Caco-2 (cell line): ENCODE measurements around the gene GNB1. TPM values are rescaled to one million over a fixed set of nuclear protein-coding genes. Genes with fewer than 3 reads are reported as not detected.

Source experiments
- BruUV-seq: library from RNA; stranded (reverse); fragments of 400-500 nt; replicated peaks from 2 replicates; lab custom pipeline; 2021; lab: Mats Ljungman, UMichigan
- CTCF ChIA-PET: fragments of 300-600 bp; sonication (Branson Sonifier 250); formaldehyde crosslinking; loops from one replicate; lab custom pipeline; 2022; ENCODE audit warnings: antibody characterized with exemption; lab: Charles Lee
- POLR2A ChIA-PET: fragments of 300-600 bp; sonication (Branson Sonifier 250); formaldehyde crosslinking; loops from one replicate; lab custom pipeline; 2022; ENCODE audit warnings: antibody characterized with exemption; lab: Charles Lee
- DNase-seq, 2 experiments: peaks; one replicate each; pipeline versions ENCODE4 v3.0.0 to v3.0.0-alpha.2; 2020 to 2022
- H3K27me3 ChIP-seq: replicated peaks from 2 replicates; pipeline ENCODE4 v1.6.0; 2011; ENCODE audit warnings: low read length; ENCODE audit not compliant: control insufficient read depth, insufficient read depth
- H3K36me3 ChIP-seq: 2 replicates; pipeline ENCODE4 v1.5.1; 2011; ENCODE audit warnings: low read length; ENCODE audit not compliant: control insufficient read depth, insufficient read depth
- H3K4me1 ChIP-seq: fragments of 250-450 bp; sonication (Bioruptor Pico); 2 replicates; pipeline ENCODE4 v1.5.1; 2020; ENCODE audit warnings: mild to moderate bottlenecking
- H3K4me3 ChIP-seq: 2 replicates; pipeline ENCODE4 v1.5.1; 2011; ENCODE audit warnings: low read depth, mild to moderate bottlenecking, control low read depth, low read length
- H3K9me3 ChIP-seq: fragments of 250-450 bp; sonication (Bioruptor Pico); 2 replicates; pipeline ENCODE4 v1.5.1; 2020; ENCODE audit warnings: mild to moderate bottlenecking, moderate library complexity
- H3K27ac Mint-ChIP-seq: one replicate; pipeline ENCODE4 v1.8.0; 2022; ENCODE audit warnings: mixed read lengths; ENCODE audit not compliant: unreplicated experiment
- H3K27me3 Mint-ChIP-seq: one replicate; pipeline ENCODE4 v1.8.0; 2022; ENCODE audit warnings: mixed read lengths; ENCODE audit not compliant: insufficient read depth, unreplicated experiment
- H3K36me3 Mint-ChIP-seq: one replicate; pipeline ENCODE4 v1.8.0; 2022; ENCODE audit warnings: mild to moderate bottlenecking, mixed read lengths; ENCODE audit not compliant: insufficient read depth, unreplicated experiment
- H3K4me1 Mint-ChIP-seq: one replicate; pipeline ENCODE4 v1.8.0; 2022; ENCODE audit warnings: low read depth, mixed read lengths; ENCODE audit not compliant: unreplicated experiment
- H3K4me3 Mint-ChIP-seq: one replicate; pipeline ENCODE4 v1.8.0; 2022; ENCODE audit warnings: mild to moderate bottlenecking, moderate library complexity, mixed read lengths; ENCODE audit not compliant: unreplicated experiment
- H3K9me3 Mint-ChIP-seq: one replicate; pipeline ENCODE4 v1.8.0; 2022; ENCODE audit warnings: mixed read lengths; ENCODE audit not compliant: unreplicated experiment
- CTCF ChIP-seq, 2 experiments: fragments of 200-600 bp in 1 of 2; IDR thresholded peaks; 1 replicate in 1 of 2; 2 replicates in 1 of 2; pipeline versions ENCODE4 v1.5.1 to v1.8.0; 2011 to 2022; ENCODE audit warnings: antibody characterized with exemption in 1 of 2, control low read depth in 1 of 2, inconsistent platforms in 1 of 2, low read depth in 1 of 2, low read length in 1 of 2, mild to moderate bottlenecking in 1 of 2, moderate library complexity in 1 of 2; ENCODE audit not compliant: insufficient read depth in 1 of 2, severe bottlenecking in 1 of 2, unreplicated experiment in 1 of 2
- intact Hi-C: fragments of 100-400 bp; cut with micrococcal nuclease; formaldehyde crosslinking; loops from one replicate; pipeline ENCODE4 v1.10.0; 2022; ENCODE audit not compliant: unreplicated experiment
- total RNA-seq: library from RNA; stranded (reverse); gene quantifications from 2 replicates; pipeline ENCODE4 v1.2.3, GENCODE V29; 2022

GNB1 gene
- total RNA-seq, 1 experiment from 2014 or later, result 301 TPM

- POLR2A ChIA-PET, result interaction anchor here (0.6 kb wide), 1 partner anchor 10 kb away, joined by 11 read pairs; no protein-coding TSS in a partner anchor
Observed at GRCh38 chr1:1901641-1902294, 10.9 kb upstream of the GNB1 start.

GRCh38 chr1:1900883-1901640 is 10.2 kb upstream of the GNB1 start:
- Histone ChIP-seq H3K4me1 (peaks cover 11% of the 10 kb centered on the region; the same call in 1 of the 2 replicates), H3K4me3 (no peak overlapping the region), H3K27me3 (no peaks in the 10 kb centered on the region), H3K9me3 (no peaks in the 10 kb centered on the region), H3K36me3 (no peaks in the 10 kb centered on the region)
- Mint-ChIP-seq H3K9me3 (no peaks in the 10 kb centered on the region), H3K27ac (no peak overlapping the region), H3K27me3 (no peaks in the 10 kb centered on the region), H3K4me3 (no peak overlapping the region), H3K36me3 (peaks cover 6% of the 10 kb centered on the region), H3K4me1 (peaks cover 1% of the 10 kb centered on the region)
- ChIA-PET CTCF (interaction anchor here (0.6 to 1.0 kb wide), 4 partner anchors 42 to 309 kb away, joined by 3 to 4 read pairs (median 3); no protein-coding TSS in a partner anchor), POLR2A (interaction anchor here (0.6 kb wide), 1 partner anchor 10 kb away, joined by 11 read pairs; no protein-coding TSS in a partner anchor)
- no peak for TF ChIP-seq CTCF (IDR thresholded peaks at IDR 0.05; ENCODE audit: insufficient read depth in 1 of 2, low read depth in 1 of 2, low read length in 1 of 2, severe bottlenecking in 1 of 2, unreplicated experiment in 1 of 2)
- intact Hi-C loops, result no loop called here
- BruUV-seq, result no TSS peak
- DNase-seq, result no peak

More at GRCh38 chr1:1901641-1902294, 10.9 kb upstream of the GNB1 start:
- Mint-ChIP-seq H3K27ac (no peak overlapping the region), H3K27me3 (no peaks in the 10 kb centered on the region), H3K4me3 (no peak overlapping the region), H3K9me3 (no peaks in the 10 kb centered on the region), H3K4me1 (peaks cover 7% of the 10 kb centered on the region), H3K36me3 (peaks cover 6% of the 10 kb centered on the region)
- no peak for TF ChIP-seq CTCF (IDR thresholded peaks at IDR 0.05; ENCODE audit: insufficient read depth in 1 of 2, low read depth in 1 of 2, low read length in 1 of 2, severe bottlenecking in 1 of 2, unreplicated experiment in 1 of 2)
- Histone ChIP-seq H3K4me3 (no peak overlapping the region), H3K4me1 (peaks cover 7% of the 10 kb centered on the region; the same call in 1 of the 2 replicates), H3K9me3 (no peaks in the 10 kb centered on the region), H3K27me3 (no peaks in the 10 kb centered on the region), H3K36me3 (no peaks in the 10 kb centered on the region)
- intact Hi-C loops, result no loop called here
- CTCF ChIA-PET, result interaction anchor here (0.6 to 1.0 kb wide), 5 partner anchors 43 to 623 kb away, joined by 3 to 4 read pairs (median 3); no protein-coding TSS in a partner anchor
- DNase-seq, result no peak
- BruUV-seq, result no TSS peak

DNA sequence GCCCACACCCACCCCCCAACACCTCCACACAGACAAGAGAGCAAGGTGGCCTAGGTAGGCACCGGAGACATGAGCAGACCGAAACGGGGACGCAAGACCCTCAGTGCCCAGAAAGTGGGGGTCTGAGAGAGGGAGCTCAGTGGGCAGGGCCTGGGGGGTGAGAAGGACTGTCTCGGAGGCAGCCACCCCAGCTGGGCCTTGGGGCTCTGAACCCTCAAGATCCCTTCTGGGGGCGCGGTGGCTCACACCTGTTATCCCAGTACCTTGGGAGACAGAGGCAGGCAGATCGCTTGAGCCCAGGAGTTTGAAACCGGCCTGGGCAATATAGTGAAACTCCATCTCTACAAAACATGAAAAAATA is 9.1 kb upstream of the GNB1 start:
- no peaks in the 10 kb centered on the region for H3K9me3 Mint-ChIP-seq
- H3K36me3 Mint-ChIP-seq, result peaks cover 7% of the 10 kb centered on the region
- intact Hi-C loops, result no loop called here

More for the DNA sequence above, 9.1 kb upstream of the GNB1 start:
- TF ChIP-seq CTCF (IDR thresholded peaks at IDR 0.05; ENCODE audit: insufficient read depth in 1 of 2, low read depth in 1 of 2, low read length in 1 of 2, severe bottlenecking in 1 of 2, unreplicated experiment in 1 of 2), result no peak
- Mint-ChIP-seq H3K4me1 (no peaks in the 10 kb centered on the region), H3K27me3 (no peaks in the 10 kb centered on the region), H3K4me3 (no peak overlapping the region), H3K27ac (no peak overlapping the region)
- Histone ChIP-seq H3K36me3 (no peaks in the 10 kb centered on the region), H3K4me1 (peaks cover 21% of the 10 kb centered on the region), H3K9me3 (no peaks in the 10 kb centered on the region), H3K4me3 (no peak overlapping the region), H3K27me3 (no peaks in the 10 kb centered on the region)
- no peak for DNase-seq
- ChIA-PET CTCF (interaction anchor here (1.3 kb wide), 1 partner anchor 9 kb away, joined by 7 read pairs; no protein-coding TSS in a partner anchor), POLR2A (no interaction called here)
- BruUV-seq, result no TSS peak
